SH-SY5Y (cell line): Measurements from ENCODE around the gene DGKH.

Experiments used
- GATA2 ChIP-seq: IDR thresholded peaks from 2 replicates; pipeline ENCODE4 v1.6.1; 2011; ENCODE audit warnings: mild to moderate bottlenecking, low read depth, low read length
- GATA3 ChIP-seq: IDR thresholded peaks from 2 replicates; pipeline ENCODE4 v1.6.1; 2011; ENCODE audit warnings: low read depth, mild to moderate bottlenecking, low read length, moderate library complexity

DGKH gene

GRCh38 chr13:42035905-42036521 is 12.4 kb upstream of the DGKH start:
- TF ChIP-seq GATA2 (no peak), GATA3 (no peak)

GRCh38 chr13:42036711-42037110 is 11.7 kb upstream of the DGKH start:
- no peak for TF ChIP-seq GATA3
- no peak for TF ChIP-seq GATA2

DNA sequence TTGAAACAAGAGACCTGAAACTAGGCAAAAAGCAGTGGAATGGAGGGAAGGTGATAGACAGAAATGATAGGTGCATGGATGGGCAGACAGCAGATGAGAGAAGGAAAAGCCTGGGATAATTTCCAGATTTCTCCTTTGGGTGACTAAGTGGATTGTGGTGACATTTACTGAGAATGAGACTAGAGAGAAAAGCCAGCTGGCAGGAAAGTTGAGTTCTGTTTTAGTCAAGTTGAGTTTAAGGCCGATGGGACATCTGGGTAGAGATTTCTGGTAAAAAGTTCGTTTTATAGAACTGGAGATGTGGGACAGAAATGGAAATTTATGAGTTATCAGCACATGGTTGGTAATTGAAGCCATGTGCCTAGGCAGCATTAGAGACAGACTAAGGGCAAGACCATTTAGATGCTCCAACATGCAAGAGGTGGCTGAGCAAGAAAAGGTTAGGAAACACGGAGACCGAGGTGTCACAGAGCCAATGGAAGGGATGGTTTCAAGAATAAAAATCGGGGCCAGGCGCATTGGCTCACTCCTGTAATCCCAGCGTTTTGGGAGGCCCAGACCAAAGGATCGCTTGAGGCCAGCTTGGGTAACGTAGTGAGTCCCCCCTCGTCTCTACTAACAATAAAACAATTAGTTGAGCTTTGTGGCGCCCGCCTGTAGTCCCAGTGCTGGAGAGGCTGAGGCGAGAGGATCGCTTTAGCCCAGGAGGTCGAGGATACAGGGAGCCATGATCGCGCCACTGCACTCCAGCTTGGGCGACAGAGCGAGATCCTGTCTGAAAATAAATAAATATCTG is 9.6 kb upstream of the DGKH start:
- no peak for TF ChIP-seq GATA3
- no peak for TF ChIP-seq GATA2

GRCh38 chr13:42039457-42039945 is 8.9 kb upstream of the DGKH start:
- TF ChIP-seq GATA3 (no peak), GATA2 (no peak)

DNA sequence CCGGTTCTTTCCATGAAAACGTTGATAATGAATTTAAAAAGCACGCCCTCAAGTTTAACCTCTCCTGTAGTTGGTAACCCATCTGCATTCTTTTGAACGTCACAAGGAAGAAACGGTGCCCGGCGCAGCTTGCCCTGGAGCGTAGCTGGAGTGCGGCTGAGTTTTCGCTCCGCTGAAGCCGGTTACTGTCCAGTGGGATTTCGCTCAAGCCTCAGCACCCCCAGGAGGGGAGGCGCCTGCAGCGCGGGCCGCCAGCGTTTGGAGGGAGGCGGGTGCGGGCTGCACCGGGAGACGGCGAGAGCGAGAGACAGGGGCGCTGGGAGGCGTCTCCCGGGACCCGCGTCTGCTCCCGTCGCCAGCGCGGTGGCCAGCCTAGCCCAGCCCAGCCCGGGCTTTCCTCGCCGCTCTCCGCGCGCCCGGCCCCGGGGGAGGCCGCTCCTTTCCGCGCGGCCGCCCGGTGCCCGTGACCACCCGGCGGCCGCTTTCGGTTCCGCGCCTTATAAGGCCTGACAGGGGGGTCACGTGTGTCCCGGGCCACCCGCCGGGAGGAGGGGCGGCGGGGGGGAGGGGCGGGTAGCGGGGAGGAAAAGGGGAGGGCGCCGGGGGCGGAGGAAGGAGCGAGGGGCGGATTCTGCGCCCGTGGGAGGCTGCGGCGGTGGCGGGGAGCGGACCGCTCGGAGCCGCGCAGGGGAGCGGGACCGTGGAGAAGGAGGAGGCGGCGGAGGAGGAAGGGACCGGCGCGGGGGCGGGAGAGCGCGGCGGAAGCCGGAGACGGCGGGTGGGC is 8.3 kb upstream of the DGKH start:
- no peak for TF ChIP-seq GATA2
- no peak for TF ChIP-seq GATA3

- TF ChIP-seq GATA3: no peak
- no peak for TF ChIP-seq GATA2
These were observed 7.8 kb upstream of the DGKH start for GRCh38 chr13:42040730-42041010.

- TF ChIP-seq GATA2 (no peak), GATA3 (no peak)
These were observed 7.3 kb upstream of the DGKH start for GRCh38 chr13:42041011-42041683.

GRCh38 chr13:42041684-42042035 is 6.8 kb upstream of the DGKH start:
- TF ChIP-seq GATA3: no peak
- no peak for TF ChIP-seq GATA2

GRCh38 chr13:42043676-42044075 is 4.8 kb upstream of the DGKH start:
- TF ChIP-seq GATA3 (no peak), GATA2 (no peak)

DNA sequence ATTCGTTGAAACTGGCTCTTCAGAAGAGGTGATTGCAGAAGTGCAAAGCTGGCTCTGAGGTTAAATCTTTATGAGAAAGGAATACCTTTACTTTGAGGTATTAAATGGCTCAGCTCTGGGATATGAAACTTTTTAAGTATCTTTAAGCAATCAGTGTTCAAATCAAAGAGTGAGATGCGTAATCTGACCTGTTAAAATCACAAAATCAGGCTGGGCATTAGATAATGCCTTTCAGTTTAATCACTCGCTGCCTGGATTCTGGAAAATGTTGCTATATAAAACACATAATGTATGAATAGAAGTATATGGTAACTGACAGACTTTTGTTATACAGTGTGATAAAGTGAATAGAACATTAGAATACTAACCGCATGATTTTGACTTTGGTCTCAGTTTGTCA is 2.0 kb upstream of the DGKH start:
- TF ChIP-seq GATA2 (no peak), GATA3 (no peak)

GRCh38 chr13:42047561-42048341 is 697 bp upstream of the DGKH start:
- TF ChIP-seq GATA3 (no peak), GATA2 (no peak)

DNA sequence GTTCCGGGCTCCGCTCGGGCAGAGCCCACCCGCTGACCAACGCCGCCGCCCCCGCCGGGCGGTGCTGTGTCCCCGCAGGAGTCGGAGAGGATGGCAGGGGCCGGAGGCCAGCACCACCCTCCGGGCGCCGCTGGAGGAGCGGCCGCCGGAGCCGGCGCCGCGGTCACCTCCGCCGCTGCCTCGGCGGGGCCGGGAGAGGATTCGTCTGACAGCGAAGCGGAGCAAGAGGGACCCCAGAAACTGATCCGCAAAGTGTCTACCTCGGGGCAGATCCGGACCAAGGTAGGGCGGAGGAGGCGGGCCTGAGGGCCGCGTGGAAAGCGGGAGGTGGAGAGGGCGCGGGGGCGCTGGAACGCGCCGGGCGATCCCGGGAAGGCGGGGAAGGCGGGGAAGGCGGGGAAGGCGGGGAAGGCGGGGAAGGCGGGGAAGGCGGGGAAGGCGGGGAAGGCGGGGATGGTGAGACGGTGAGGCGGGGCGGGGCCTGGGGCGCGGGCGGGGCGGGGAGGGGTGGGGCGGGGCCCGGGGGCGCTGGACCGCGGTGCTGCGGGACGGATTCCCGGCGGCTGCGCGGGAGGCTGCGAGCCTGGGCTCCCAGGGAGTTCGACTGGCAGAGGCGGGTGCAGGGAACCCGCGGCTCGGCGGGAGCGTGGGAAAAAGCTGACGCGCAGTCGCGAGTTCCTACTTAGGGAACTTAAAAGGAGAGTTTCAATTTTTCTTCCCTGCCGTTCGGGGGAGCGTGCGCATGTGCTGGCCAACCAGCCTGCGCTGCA is 421 bp downstream of the DGKH start:
- TF ChIP-seq GATA2 (no peak), GATA3 (no peak)

DNA sequence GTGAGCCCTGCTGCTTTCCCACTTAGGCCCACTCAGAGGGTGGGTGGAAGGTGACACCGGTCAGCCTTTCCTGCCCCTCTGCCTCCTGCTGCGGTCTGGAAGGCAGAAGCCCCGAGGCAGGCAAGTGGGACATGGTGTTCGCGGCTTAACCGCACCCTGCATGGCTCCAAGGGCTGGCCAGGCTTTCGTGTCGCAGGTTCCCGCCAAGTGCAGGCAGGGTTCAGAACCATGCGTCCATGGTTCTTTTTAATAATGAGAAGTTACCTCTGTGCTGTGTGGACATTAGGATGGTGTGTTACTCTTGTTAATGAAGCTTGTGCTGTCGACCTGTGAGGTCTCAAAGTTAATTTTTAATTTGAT is 986 bp downstream of the DGKH start:
- TF ChIP-seq GATA3 (no peak), GATA2 (no peak)
